Fibroblast of skin of left biceps (primary cell): ENCODE measurements around the gene ASTN2.
"Not testable (repeated sequence)": the region's sequence is repeated elsewhere in the genome, so short reads cannot be mapped to it uniquely, and the experiment has no call there.

Source experiments
- DNase-seq, 2 experiments: peaks; one replicate each; pipeline ENCODE4 v3.0.0-alpha.2; 2013; ENCODE audit warnings: low read depth in 2 of 2

Gene ASTN2

GRCh38 chr9:116703634-116704033 lies 711.2 kb downstream of the ASTN2 start:
- DNase-seq = no peak

- DNase-seq = no peak
These were observed 712.8 kb downstream of the ASTN2 start for GRCh38 chr9:116701940-116702642.

- DNase-seq = no peak
These were observed 713.7 kb downstream of the ASTN2 start for GRCh38 chr9:116700882-116701865.

GRCh38 chr9:116700279-116700678 lies 714.6 kb downstream of the ASTN2 start:
- DNase-seq = no peak

- DNase-seq = no peak
These were observed 717.0 kb downstream of the ASTN2 start for GRCh38 chr9:116697887-116698286.

GRCh38 chr9:116697362-116697761 lies 717.5 kb downstream of the ASTN2 start:
- peak in 1 of 2 experiments; percentile 13 for DNase-seq

GRCh38 chr9:116695438-116695837 lies 719.4 kb downstream of the ASTN2 start:
- no peak for DNase-seq

GRCh38 chr9:116694785-116695291 lies 720.0 kb downstream of the ASTN2 start:
- DNase-seq = no peak

GRCh38 chr9:116693233-116693731 lies 721.6 kb downstream of the ASTN2 start:
- DNase-seq = no peak

- no peak for DNase-seq
These were observed 722.2 kb downstream of the ASTN2 start for GRCh38 chr9:116692616-116693015.

- no peak for DNase-seq
These were observed 723.2 kb downstream of the ASTN2 start for GRCh38 chr9:116691607-116692006.

- DNase-seq = not testable (repeated sequence)
These were observed 724.1 kb downstream of the ASTN2 start for GRCh38 chr9:116690805-116691204.

- no peak for DNase-seq
These were observed 725.3 kb downstream of the ASTN2 start for GRCh38 chr9:116689486-116690032.

- no peak for DNase-seq
These were observed 725.9 kb downstream of the ASTN2 start for GRCh38 chr9:116688806-116689485.

- no peak for DNase-seq
These were observed 727.1 kb downstream of the ASTN2 start for GRCh38 chr9:116687754-116688135.

GRCh38 chr9:116687074-116687753 lies 727.6 kb downstream of the ASTN2 start, which contains the start of gene TRIM32:
Gene TRIM32 (plus strand): TSS chr9:116687305. CDS start chr9:116697743, 10,438 bp downstream.
- peak; percentile 67 to 68 for DNase-seq

GRCh38 chr9:116686693-116687073 lies 728.2 kb downstream of the ASTN2 start:
- no peak for DNase-seq

- DNase-seq = no peak
These were observed 728.7 kb downstream of the ASTN2 start for GRCh38 chr9:116686135-116686534.

GRCh38 chr9:116685166-116685565 lies 729.7 kb downstream of the ASTN2 start:
- no peak for DNase-seq

- no peak for DNase-seq
These were observed 731.3 kb downstream of the ASTN2 start for GRCh38 chr9:116683535-116683934.
